Neuronal stem cell (in vitro differentiated cells): ENCODE results near the gene PON1. TPM values are rescaled to one million over a fixed set of nuclear protein-coding genes. Genes with fewer than 3 reads are reported as not detected.

Experiments
- DNase-seq: peaks from one replicate; pipeline ENCODE4 v3.0.0-alpha.2; 2013; ENCODE audit warnings: low spot score
- H2AFZ ChIP-seq: one replicate; pipeline ENCODE4 v1.6.1; 2013; ENCODE audit warnings: mild to moderate bottlenecking, low read length, inconsistent platforms
- H2AK5ac ChIP-seq: 2 replicates; pipeline ENCODE4 v1.6.1; 2013; ENCODE audit warnings: low read depth, mild to moderate bottlenecking, inconsistent platforms, low read length, moderate library complexity, mixed read lengths
- H2BK120ac ChIP-seq: 2 replicates; pipeline ENCODE4 v1.6.1; 2013; ENCODE audit warnings: low read depth, mild to moderate bottlenecking, inconsistent platforms, low read length, moderate library complexity, mixed read lengths
- H2BK12ac ChIP-seq: one replicate; pipeline ENCODE4 v1.6.1; 2013; ENCODE audit warnings: low read length, inconsistent platforms
- H2BK15ac ChIP-seq: 2 replicates; pipeline ENCODE4 v1.6.1; 2013; ENCODE audit warnings: mild to moderate bottlenecking, low read length, inconsistent platforms, mixed read lengths
- H2BK5ac ChIP-seq: one replicate; pipeline ENCODE4 v1.6.1; 2013; ENCODE audit warnings: inconsistent platforms, mild to moderate bottlenecking, low read length, moderate library complexity
- H3K14ac ChIP-seq: one replicate; pipeline ENCODE4 v1.6.1; 2013; ENCODE audit warnings: low read length, inconsistent platforms
- H3K18ac ChIP-seq: 2 replicates; pipeline ENCODE4 v1.6.1; 2013; ENCODE audit warnings: low read length, inconsistent platforms
- H3K23ac ChIP-seq: 2 replicates; pipeline ENCODE4 v1.6.1; 2013; ENCODE audit warnings: low read depth, mild to moderate bottlenecking, mixed read lengths, low read length, inconsistent platforms; ENCODE audit not compliant: poor library complexity
- H3K27ac ChIP-seq: replicated peaks from 3 replicates; pipeline ENCODE4 v1.5.1; 2013; ENCODE audit warnings: low read length, inconsistent platforms
- H3K27me3 ChIP-seq, 3 experiments: 2 replicates each; pipeline ENCODE4 v1.6.1; 2013; ENCODE audit warnings: low read length in 3 of 3, mild to moderate bottlenecking in 2 of 3, inconsistent platforms in 1 of 3, low read depth in 1 of 3, mixed read lengths in 1 of 3, moderate library complexity in 1 of 3; ENCODE audit not compliant: control insufficient read depth in 3 of 3, insufficient read depth in 3 of 3
- H3K36me3 ChIP-seq, 2 donors: replicated peaks in 1 of 2; 2 replicates each; pipeline ENCODE4 v1.6.1; 2013; ENCODE audit warnings: low read length in 2 of 2; ENCODE audit not compliant: control insufficient read depth in 2 of 2, insufficient read depth in 2 of 2
- H3K4ac ChIP-seq: 2 replicates; pipeline ENCODE4 v1.6.1; 2013; ENCODE audit warnings: inconsistent platforms, mild to moderate bottlenecking, low read length, moderate library complexity
- H3K4me1 ChIP-seq, 2 donors: 1 replicate in 1 of 2; 2 replicates in 1 of 2; pipeline ENCODE4 v1.6.1; 2013; ENCODE audit warnings: low read length in 2 of 2, low read depth in 1 of 2; ENCODE audit not compliant: control insufficient read depth in 2 of 2, insufficient read depth in 1 of 2
- H3K4me2 ChIP-seq: one replicate; pipeline ENCODE4 v1.6.1; 2013; ENCODE audit warnings: mild to moderate bottlenecking, low read length, inconsistent platforms; ENCODE audit not compliant: insufficient read depth, poor library complexity, severe bottlenecking
- H3K4me3 ChIP-seq, 2 donors: 2 replicates each; pipeline ENCODE4 v1.5.1; 2013; ENCODE audit warnings: low read length in 2 of 2, mild to moderate bottlenecking in 2 of 2, inconsistent platforms in 1 of 2, moderate library complexity in 1 of 2
- H3K79me1 ChIP-seq: one replicate; pipeline ENCODE4 v1.6.1; 2013; ENCODE audit warnings: low read depth, mild to moderate bottlenecking, inconsistent platforms, low read length, moderate library complexity
- H3K9ac ChIP-seq: one replicate; pipeline ENCODE4 v1.6.1; 2013; ENCODE audit warnings: mild to moderate bottlenecking, low read depth, low read length, inconsistent platforms; ENCODE audit not compliant: poor library complexity
- H3K9me3 ChIP-seq, 2 donors: replicated peaks in 1 of 2; 2 replicates each; pipeline versions ENCODE3 to v1.6.1; 2013; ENCODE audit warnings: low read length in 2 of 2, mild to moderate bottlenecking in 2 of 2, inconsistent platforms in 1 of 2, low read depth in 1 of 2, mixed read lengths in 1 of 2, moderate library complexity in 1 of 2; ENCODE audit not compliant: control insufficient read depth in 2 of 2, insufficient read depth in 1 of 2
- H4K8ac ChIP-seq: one replicate; pipeline ENCODE4 v1.6.1; 2013; ENCODE audit warnings: low read depth, mild to moderate bottlenecking, inconsistent platforms, low read length, moderate library complexity
- H4K91ac ChIP-seq: one replicate; pipeline ENCODE4 v1.6.1; 2013; ENCODE audit warnings: low read length, low read depth, mild to moderate bottlenecking, inconsistent platforms; ENCODE audit not compliant: poor library complexity
- WGBS, 2 donors: extraction: QIAGEN DNeasy Blood & Tissue Kit; methylation state at CpG; one replicate each; pipeline ENCODE4 v1.1.7; 2013; ENCODE audit warnings: missing lambda C conversion rate in 2 of 2, mixed read lengths in 1 of 2; ENCODE audit not compliant: insufficient read length in 2 of 2, insufficient replicate concordance in 1 of 2; ENCODE audit errors: extremely low coverage in 2 of 2; 5-methylcytosine and 5-hydroxymethylcytosine counted together
- polyA plus RNA-seq, 2 experiments: library from polyadenylated mRNA; stranded (reverse); fragments of 200-250 nt; gene quantifications; one replicate each; pipeline ENCODE4 v1.2.3, GENCODE V29; 2013

The PON1 gene
- polyA plus RNA-seq (2013, experiment 1 of 2) = not detected
- polyA plus RNA-seq (2013, experiment 2 of 2) = not detected

GRCh38 chr7:95324431-95324830, at the start of gene PON1:
TSS of gene PON1 (minus strand) at chr7:95324532. CDS start at chr7:95324475, 57 bp downstream.
- Histone ChIP-seq H3K4me3 (no peak within 1 kb of the TSS), H3K36me3 (no peaks in the 10 kb centered on the region), H2AK5ac (no peak within 1 kb of the TSS), H3K79me1 (no peaks in the 10 kb centered on the region), H2BK12ac (no peak within 1 kb of the TSS), H3K27me3 (no peaks in the 10 kb centered on the region), H2AFZ (no peak within 1 kb of the TSS), H3K14ac (no peak within 1 kb of the TSS), H4K8ac (no peak within 1 kb of the TSS), H3K27ac (no peak within 1 kb of the TSS), H4K91ac (no peak within 1 kb of the TSS), H3K9me3 (peaks cover 0 to 3% of the 10 kb centered on the region in 2 donors), H3K9ac (no peak within 1 kb of the TSS), H3K4ac (no peak within 1 kb of the TSS), H2BK120ac (no peak within 1 kb of the TSS), H3K23ac (peak within 1 kb of the TSS; percentile 17), H2BK15ac (peak within 1 kb of the TSS; percentile 33), H3K4me2 (no peak within 1 kb of the TSS), H3K4me1 (no peaks in the 10 kb centered on the region), H3K18ac (peak within 1 kb of the TSS; percentile 60), H2BK5ac (no peak within 1 kb of the TSS)
- DNase-seq = no peak
- no CpG with 5 or more reads among the region's 20 CpGs for WGBS, 2 donors

DNA sequence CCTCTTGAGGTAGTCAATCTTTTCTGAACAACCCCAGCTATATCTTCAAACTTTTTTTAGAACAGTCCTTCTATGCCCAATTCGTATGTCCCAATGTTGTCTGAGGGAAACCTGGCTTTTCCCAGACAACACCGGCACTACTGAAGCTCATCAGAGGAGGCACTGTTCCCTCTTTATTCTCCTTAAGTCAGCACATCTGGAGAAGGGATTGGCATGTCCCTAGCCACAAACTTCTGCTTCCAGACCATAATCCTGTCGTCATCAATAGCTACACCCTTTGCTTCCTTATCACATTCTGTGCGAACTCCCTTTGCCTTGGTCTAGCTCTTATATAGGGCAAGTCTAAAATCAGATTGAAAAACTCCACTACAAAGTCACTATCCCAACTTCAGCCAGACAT, 49.0 kb upstream of the PON1 start:
- Histone ChIP-seq H3K4me3 (no peak overlapping the region), H3K4me2 (no peak overlapping the region), H3K36me3 (no peaks in the 10 kb centered on the region), H3K9me3 (peaks cover 0 to 21% of the 10 kb centered on the region in 2 donors), H3K9ac (no peak overlapping the region), H3K27ac (no peak overlapping the region), H4K91ac (no peak overlapping the region), H2BK12ac (no peak overlapping the region), H2AK5ac (no peak overlapping the region), H3K4ac (no peak overlapping the region), H2BK15ac (no peak overlapping the region), H4K8ac (no peak overlapping the region), H3K23ac (no peak overlapping the region), H3K4me1 (peaks cover 0 to 3% of the 10 kb centered on the region in 2 donors), H3K27me3 (no peaks in the 10 kb centered on the region), H3K18ac (no peak overlapping the region), H3K79me1 (no peaks in the 10 kb centered on the region), H2BK5ac (no peak overlapping the region), H2AFZ (no peak overlapping the region), H3K14ac (no peak overlapping the region), H2BK120ac (no peak overlapping the region)
- DNase-seq = no peak
- WGBS, 2 donors = no CpG with 5 or more reads among the region's 4 CpGs

- H4K91ac ChIP-seq = no peak overlapping the region
- H3K27me3 ChIP-seq = no peaks in the 10 kb centered on the region
- no peaks in the 10 kb centered on the region for H3K36me3 ChIP-seq
- H3K79me1 ChIP-seq = no peaks in the 10 kb centered on the region
- H2AFZ ChIP-seq = no peak overlapping the region
- H3K4me2 ChIP-seq = no peak overlapping the region
- no peak overlapping the region for H4K8ac ChIP-seq
- H2BK15ac ChIP-seq = no peak overlapping the region
- no peak overlapping the region for H3K4ac ChIP-seq
- peaks cover 0 to 3% of the 10 kb centered on the region in 2 donors for H3K9me3 ChIP-seq
- no peak overlapping the region for H2BK120ac ChIP-seq
- H2BK12ac ChIP-seq = no peak overlapping the region
- H2BK5ac ChIP-seq = no peak overlapping the region
- H3K14ac ChIP-seq = no peak overlapping the region
- H3K23ac ChIP-seq = no peak overlapping the region
- no peak overlapping the region for H3K27ac ChIP-seq
- no peak overlapping the region for H3K4me3 ChIP-seq
- no peak overlapping the region for H3K18ac ChIP-seq
- no peaks in the 10 kb centered on the region for H3K4me1 ChIP-seq
- WGBS, 2 donors = no CpG with 5 or more reads among the region's 3 CpGs
- H3K9ac ChIP-seq = no peak overlapping the region
- no peak overlapping the region for H2AK5ac ChIP-seq
- DNase-seq = no peak
These were observed 43.9 kb upstream of the PON1 start for GRCh38 chr7:95368235-95368634.

DNA sequence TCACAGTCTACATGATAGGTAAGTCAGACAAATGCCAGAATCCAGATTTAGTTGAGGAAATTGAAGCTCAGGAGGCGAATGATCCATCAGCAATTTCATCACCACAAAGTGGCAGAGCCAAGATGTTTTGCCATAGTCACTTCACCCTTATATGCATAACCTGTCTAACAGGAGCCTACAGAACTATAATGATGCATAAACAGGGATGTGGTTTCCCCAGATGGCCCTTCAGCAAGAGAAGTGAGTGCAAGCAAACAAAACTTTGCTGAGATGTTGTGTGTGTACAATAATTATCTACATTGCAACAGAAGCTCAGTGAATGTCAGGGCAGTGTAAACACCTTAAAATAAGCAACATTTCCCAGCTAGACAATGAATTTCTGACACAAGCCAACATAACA, 43.3 kb upstream of the PON1 start:
- no peak overlapping the region for H3K18ac ChIP-seq
- no peak overlapping the region for H3K23ac ChIP-seq
- H2BK12ac ChIP-seq = no peak overlapping the region
- DNase-seq = no peak
- no peaks in the 10 kb centered on the region for H3K36me3 ChIP-seq
- H3K9me3 ChIP-seq = peaks cover 0 to 3% of the 10 kb centered on the region in 2 donors
- H4K91ac ChIP-seq = no peak overlapping the region
- H3K4me1 ChIP-seq = no peaks in the 10 kb centered on the region
- no CpG with 5 or more reads among the region's 1 CpG for WGBS, 2 donors
- no peak overlapping the region for H2AFZ ChIP-seq
- H3K4ac ChIP-seq = no peak overlapping the region
- H3K14ac ChIP-seq = no peak overlapping the region
- H2AK5ac ChIP-seq = no peak overlapping the region
- no peak overlapping the region for H2BK15ac ChIP-seq
- H2BK120ac ChIP-seq = no peak overlapping the region
- H3K9ac ChIP-seq = no peak overlapping the region
- no peak overlapping the region for H4K8ac ChIP-seq
- H3K27me3 ChIP-seq = no peaks in the 10 kb centered on the region
- no peak overlapping the region for H3K27ac ChIP-seq
- H3K4me3 ChIP-seq = no peak overlapping the region
- H3K4me2 ChIP-seq = no peak overlapping the region
- no peaks in the 10 kb centered on the region for H3K79me1 ChIP-seq
- no peak overlapping the region for H2BK5ac ChIP-seq
